Measurements from ENCODE around the gene PPFIA4.

PPFIA4 gene

DNA sequence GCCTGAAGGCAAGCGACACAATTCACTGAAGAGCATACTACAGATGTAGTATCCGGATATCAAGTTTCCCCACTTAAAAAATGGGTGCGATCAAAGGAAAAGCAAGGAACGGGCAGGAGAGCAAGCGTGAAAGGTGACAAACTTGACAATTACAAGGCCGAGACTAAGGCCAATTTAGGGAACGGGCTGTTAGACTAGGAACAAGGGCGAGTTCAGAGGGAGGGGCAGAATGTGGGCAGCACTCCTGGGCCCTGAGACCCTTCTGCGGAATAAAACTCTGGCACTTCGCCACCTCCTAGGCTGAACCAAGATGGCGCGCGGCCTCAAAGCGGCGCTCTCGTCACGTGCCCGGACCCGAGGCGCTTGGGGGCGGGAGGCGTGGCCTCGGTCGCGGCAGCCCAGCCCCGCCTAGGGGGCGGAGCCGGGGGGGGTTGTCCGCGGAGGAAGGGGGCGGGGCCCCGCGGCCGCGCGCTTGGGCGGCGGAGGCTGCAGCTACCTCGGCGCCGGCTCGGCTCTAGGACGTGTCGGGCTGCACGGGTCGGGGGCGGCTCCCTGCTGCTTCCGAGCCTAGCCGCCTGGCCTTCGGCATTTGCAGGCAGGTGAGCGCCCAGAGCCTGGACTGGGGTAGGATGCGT lies at the start of gene PPFIA4:
Gene PPFIA4 (plus strand): TSS at position 461 of the 635 bp plus-strand sequence. CDS start 12,518 bp downstream, outside the sequence.
- H3K4me1 ChIP-seq (ENCODE audit: low read depth, poor library complexity, severe bottlenecking), result peaks cover 5% of the 10 kb centered on the region
- no peak within 1 kb of the TSS; the same call in 1 of the 2 replicates for H3K27ac ChIP-seq
- TF ChIP-seq CTCF (conservative IDR thresholded peaks at IDR 0.05; ENCODE audit: low read depth, low read length), result no peak; the same call in 1 of the 2 replicates
- no peaks in the 10 kb centered on the region for H3K27me3 ChIP-seq (ENCODE audit: insufficient read depth, low read depth)
- H3K4me2 ChIP-seq, result peak within 1 kb of the TSS; percentile 55
- peak within 1 kb of the TSS; percentile 62 for H3K4me3 ChIP-seq (IDR thresholded peaks at IDR 0.05; ENCODE audit: insufficient read depth, low read depth, low read length)
- H3K36me3 ChIP-seq (ENCODE audit: insufficient read depth), result peaks cover 7% of the 10 kb centered on the region; the same call in 1 of the 2 replicates
- H2AFZ ChIP-seq (ENCODE audit: low read depth), result peak within 1 kb of the TSS; percentile 98
- H3K9ac ChIP-seq, result peak within 1 kb of the TSS; percentile 27; the same call in 1 of the 2 replicates
- H4K20me1 ChIP-seq (ENCODE audit: insufficient read depth), result no peaks in the 10 kb centered on the region
- H3K79me2 ChIP-seq (ENCODE audit: insufficient read depth, low read depth), result no peaks in the 10 kb centered on the region

GRCh38 chr1:202976633-202977032 lies 49.7 kb upstream of the PPFIA4 start:
- Histone ChIP-seq H2AFZ (ENCODE audit: low read depth) (no peak overlapping the region), H3K79me2 (ENCODE audit: insufficient read depth, low read depth) (no peaks in the 10 kb centered on the region), H3K4me2 (no peak overlapping the region), H3K9ac (no peak overlapping the region), H4K20me1 (ENCODE audit: insufficient read depth) (no peaks in the 10 kb centered on the region), H3K4me3 (IDR thresholded peaks at IDR 0.05; ENCODE audit: insufficient read depth, low read depth, low read length) (no peak overlapping the region), H3K4me1 (ENCODE audit: low read depth, poor library complexity, severe bottlenecking) (no peaks in the 10 kb centered on the region), H3K27me3 (ENCODE audit: insufficient read depth, low read depth) (0 out of 2 replicates have a peak, but pooled peaks cover 3% of the 10 kb centered on the region), H3K27ac (no peak overlapping the region), H3K36me3 (ENCODE audit: insufficient read depth) (no peaks in the 10 kb centered on the region)
- TF ChIP-seq CTCF (conservative IDR thresholded peaks at IDR 0.05; ENCODE audit: low read depth, low read length), result no peak

DNA sequence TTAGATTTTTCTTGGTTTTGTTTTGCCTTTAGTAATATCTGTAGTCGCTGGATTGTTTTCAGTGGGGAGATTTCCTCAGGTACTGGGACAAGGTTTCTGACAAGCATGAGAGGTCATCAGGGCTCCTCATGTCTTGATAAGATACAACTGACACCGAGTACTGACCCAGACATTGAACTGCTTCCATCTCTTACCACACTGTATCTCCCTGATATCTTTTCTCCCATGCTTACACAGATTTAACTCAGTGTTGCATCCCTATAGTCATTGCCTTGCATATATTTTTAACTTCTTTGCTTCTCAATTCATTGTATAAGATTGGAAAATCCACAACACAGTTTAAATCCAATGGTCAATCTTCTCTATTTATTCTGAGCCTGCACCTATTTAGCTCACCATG lies 46.8 kb upstream of the PPFIA4 start:
- H3K4me1 ChIP-seq (ENCODE audit: low read depth, poor library complexity, severe bottlenecking), result no peaks in the 10 kb centered on the region
- H3K36me3 ChIP-seq (ENCODE audit: insufficient read depth), result no peaks in the 10 kb centered on the region
- no peak overlapping the region for H3K4me2 ChIP-seq
- H3K27ac ChIP-seq, result no peak overlapping the region
- H3K9ac ChIP-seq, result no peak overlapping the region
- no peak overlapping the region for H3K4me3 ChIP-seq (IDR thresholded peaks at IDR 0.05; ENCODE audit: insufficient read depth, low read depth, low read length)
- H3K79me2 ChIP-seq (ENCODE audit: insufficient read depth, low read depth), result no peaks in the 10 kb centered on the region
- no peak overlapping the region for H2AFZ ChIP-seq (ENCODE audit: low read depth)
- TF ChIP-seq CTCF (conservative IDR thresholded peaks at IDR 0.05; ENCODE audit: low read depth, low read length), result no peak
- 0 out of 2 replicates have a peak, but pooled peaks cover 3% of the 10 kb centered on the region for H3K27me3 ChIP-seq (ENCODE audit: insufficient read depth, low read depth)
- no peaks in the 10 kb centered on the region for H4K20me1 ChIP-seq (ENCODE audit: insufficient read depth)

GRCh38 chr1:202981939-202982338 lies 44.4 kb upstream of the PPFIA4 start:
- Histone ChIP-seq H2AFZ (ENCODE audit: low read depth) (no peak overlapping the region), H3K27me3 (ENCODE audit: insufficient read depth, low read depth) (0 out of 2 replicates have a peak, but pooled peaks cover 3% of the 10 kb centered on the region), H3K4me2 (no peak overlapping the region), H3K4me3 (IDR thresholded peaks at IDR 0.05; ENCODE audit: insufficient read depth, low read depth, low read length) (no peak overlapping the region), H3K36me3 (ENCODE audit: insufficient read depth) (no peaks in the 10 kb centered on the region), H3K27ac (no peak overlapping the region), H4K20me1 (ENCODE audit: insufficient read depth) (no peaks in the 10 kb centered on the region), H3K79me2 (ENCODE audit: insufficient read depth, low read depth) (no peaks in the 10 kb centered on the region), H3K9ac (no peak overlapping the region), H3K4me1 (ENCODE audit: low read depth, poor library complexity, severe bottlenecking) (no peaks in the 10 kb centered on the region)
- no peak for TF ChIP-seq CTCF (conservative IDR thresholded peaks at IDR 0.05; ENCODE audit: low read depth, low read length)

Data from KMS-11 (cell line).